ENCODE data around the gene DNM2. TPM values are rescaled to one million over a fixed set of nuclear protein-coding genes. Genes with fewer than 3 reads are reported as not detected.

The DNM2 gene
- total and polyA plus RNA-seq, 10 of the 15 experiments (the other 5 are each of a cell fraction or from before 2014, with no cell fraction given) = 1.2 to 146 (median 68.9) TPM

DNA sequence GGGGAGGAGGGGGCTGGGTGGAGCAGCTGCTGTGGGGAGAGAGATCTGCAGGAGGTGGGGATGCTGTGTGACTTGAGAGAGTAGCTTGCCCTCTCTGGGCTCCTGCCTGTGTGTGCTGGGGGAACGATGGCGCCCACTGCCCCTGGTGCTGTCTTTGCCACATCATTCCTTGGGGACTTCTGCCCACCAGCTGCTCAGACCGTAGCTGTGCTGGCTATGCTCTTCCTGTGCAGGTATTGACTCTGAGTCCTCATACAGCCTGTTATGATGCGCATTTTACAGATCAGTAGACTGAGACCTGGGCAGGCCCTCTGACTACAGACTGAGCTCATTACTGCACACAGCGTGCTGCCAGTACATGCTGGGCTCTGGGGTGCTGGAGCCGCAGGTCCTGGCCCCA, 51.1 kb downstream of the DNM2 start:
- Histone ChIP-seq H3K4me3 (no peak overlapping the region), H3K4me1 (ENCODE audit: control insufficient read depth, insufficient read depth, low read length) (peaks cover 2% of the 10 kb centered on the region), H3K27me3 (replicated peaks in 1 of 2; ENCODE audit: control insufficient read depth in 2 of 2, insufficient read depth in 2 of 2, low read length in 1 of 2) (no peaks in the 10 kb centered on the region), H3K27ac (ENCODE audit: control insufficient read depth, insufficient read depth) (no peak overlapping the region), H3K79me2 (ENCODE audit: control insufficient read depth, insufficient read depth, low read length) (no peaks in the 10 kb centered on the region; the same call in none of the 2 replicates), H4K20me1 (ENCODE audit: control insufficient read depth, insufficient read depth) (no peaks in the 10 kb centered on the region), H2AFZ (ENCODE audit: control insufficient read depth, low read depth, low read length) (no peak overlapping the region), H3K9ac (ENCODE audit: control insufficient read depth, insufficient read depth, low read length) (no peak overlapping the region), H3K9me3 (replicated peaks; ENCODE audit: control insufficient read depth, insufficient read depth, low read length) (no peaks in the 10 kb centered on the region; the same call in 2 of the 3 replicates), H3K4me2 (ENCODE audit: control insufficient read depth, insufficient read depth) (no peak overlapping the region), H3K36me3 (ENCODE audit: control insufficient read depth in 2 of 2, insufficient read depth in 2 of 2, low read length in 1 of 2) (peaks cover 13 to 17% of the 10 kb centered on the region in 2 experiments; a peak in 3 of 4 replicates)
- FAIRE-seq = no peak
- intact Hi-C loops (cut with micrococcal nuclease; ENCODE audit: unreplicated experiment) (no loop called here), in situ Hi-C loops (cut with MboI) (no loop called here)
- no peak for DNase-seq (ENCODE audit: low read depth, low spot score)
- RAD21 ChIA-PET (ENCODE audit: unreplicated experiment) = interaction anchor here (1.0 to 1.2 kb wide), 2 partner anchors 9 to 51 kb away, joined by 3 read pairs; partner anchors contain the start of gene DNM2
- SMC1A ChIA-PET (ENCODE audit: uncharacterized antibody, unreplicated experiment) = no interaction called here
- POLR2A ChIA-PET = no interaction called here
- no TSS peak for BruUV-seq (replicated peaks)
- TF ChIP-seq SIX5 (IDR thresholded peaks at IDR 0.05; ENCODE audit: low read depth, low read length, severe bottlenecking) = no peak
- TF ChIP-seq IKZF2 (IDR thresholded peaks at IDR 0.05) = no peak
- no peak for ATAC-seq
- CTCF ChIA-PET = interaction anchor here (0.9 to 3.1 kb wide), 2 partner anchors 22 to 51 kb away, joined by 3 to 13 read pairs; partner anchors contain the start of gene DNM2
- WGBS (ENCODE audit: insufficient coverage, insufficient replicate concordance, low lambda C conversion rate, missing lambda C conversion rate) = 50% methylated on average over 6 of the region's 6 CpGs

DNA sequence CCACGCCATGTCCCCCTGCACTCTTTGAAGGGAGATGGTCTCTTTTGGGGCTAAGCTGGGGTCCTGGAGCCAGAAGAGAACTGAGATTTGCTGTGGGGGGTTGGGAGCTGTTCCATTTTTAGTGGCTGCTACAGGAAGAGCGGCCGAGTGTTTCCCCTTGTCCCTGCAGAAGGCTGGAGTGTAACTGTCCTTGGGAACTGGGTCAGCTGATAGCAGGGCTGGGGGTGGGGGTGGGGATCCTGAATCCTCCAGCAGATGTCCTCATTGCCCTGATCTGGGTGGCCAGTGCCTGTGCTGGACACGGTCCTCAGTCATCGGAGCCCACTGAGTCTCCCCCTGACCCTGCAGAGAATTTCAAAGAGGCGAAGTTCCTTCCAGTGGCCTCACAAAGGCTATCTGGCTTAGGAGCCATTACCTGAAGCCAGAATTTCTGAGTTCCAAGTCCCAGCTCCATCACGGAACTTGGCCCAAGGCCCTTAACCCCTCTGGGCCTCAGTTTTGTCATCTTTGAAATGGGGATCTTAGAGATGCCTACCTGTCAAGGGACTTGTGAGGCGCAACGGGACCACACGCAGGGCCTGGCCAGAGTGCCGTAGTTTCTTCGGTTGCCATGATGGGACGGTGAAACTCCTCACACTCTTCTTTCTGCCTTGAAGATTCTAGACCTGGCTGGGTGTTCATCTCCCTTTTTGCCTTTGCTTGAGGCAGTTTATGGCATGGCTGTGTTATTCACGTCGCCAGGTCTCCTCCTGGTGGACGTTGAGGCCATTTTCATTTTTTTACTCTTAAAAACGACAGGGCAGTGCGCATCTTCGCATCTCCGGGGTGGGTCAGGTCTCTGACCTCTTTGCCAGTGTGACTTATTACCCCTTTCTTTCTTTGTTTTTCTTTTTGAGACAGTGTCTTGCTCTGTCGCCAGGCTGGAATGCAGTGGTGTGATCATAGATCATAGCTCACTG, 51.9 kb downstream of the DNM2 start:
- peak; percentile 15; the same call in 1 of the 2 replicates for TF ChIP-seq RAD21 (IDR thresholded peaks at IDR 0.05; ENCODE audit: insufficient read depth, low read depth, low read length)
- TF ChIP-seq, protein P1, sequence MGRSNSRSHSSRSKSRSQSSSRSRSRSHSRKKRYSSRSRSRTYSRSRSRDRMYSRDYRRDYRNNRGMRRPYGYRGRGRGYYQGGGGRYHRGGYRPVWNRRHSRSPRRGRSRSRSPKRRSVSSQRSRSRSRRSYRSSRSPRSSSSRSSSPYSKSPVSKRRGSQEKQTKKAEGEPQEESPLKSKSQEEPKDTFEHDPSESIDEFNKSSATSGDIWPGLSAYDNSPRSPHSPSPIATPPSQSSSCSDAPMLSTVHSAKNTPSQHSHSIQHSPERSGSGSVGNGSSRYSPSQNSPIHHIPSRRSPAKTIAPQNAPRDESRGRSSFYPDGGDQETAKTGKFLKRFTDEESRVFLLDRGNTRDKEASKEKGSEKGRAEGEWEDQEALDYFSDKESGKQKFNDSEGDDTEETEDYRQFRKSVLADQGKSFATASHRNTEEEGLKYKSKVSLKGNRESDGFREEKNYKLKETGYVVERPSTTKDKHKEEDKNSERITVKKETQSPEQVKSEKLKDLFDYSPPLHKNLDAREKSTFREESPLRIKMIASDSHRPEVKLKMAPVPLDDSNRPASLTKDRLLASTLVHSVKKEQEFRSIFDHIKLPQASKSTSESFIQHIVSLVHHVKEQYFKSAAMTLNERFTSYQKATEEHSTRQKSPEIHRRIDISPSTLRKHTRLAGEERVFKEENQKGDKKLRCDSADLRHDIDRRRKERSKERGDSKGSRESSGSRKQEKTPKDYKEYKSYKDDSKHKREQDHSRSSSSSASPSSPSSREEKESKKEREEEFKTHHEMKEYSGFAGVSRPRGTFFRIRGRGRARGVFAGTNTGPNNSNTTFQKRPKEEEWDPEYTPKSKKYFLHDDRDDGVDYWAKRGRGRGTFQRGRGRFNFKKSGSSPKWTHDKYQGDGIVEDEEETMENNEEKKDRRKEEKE (IDR thresholded peaks at IDR 0.05) = no peak
- TF ChIP-seq, protein P2, sequence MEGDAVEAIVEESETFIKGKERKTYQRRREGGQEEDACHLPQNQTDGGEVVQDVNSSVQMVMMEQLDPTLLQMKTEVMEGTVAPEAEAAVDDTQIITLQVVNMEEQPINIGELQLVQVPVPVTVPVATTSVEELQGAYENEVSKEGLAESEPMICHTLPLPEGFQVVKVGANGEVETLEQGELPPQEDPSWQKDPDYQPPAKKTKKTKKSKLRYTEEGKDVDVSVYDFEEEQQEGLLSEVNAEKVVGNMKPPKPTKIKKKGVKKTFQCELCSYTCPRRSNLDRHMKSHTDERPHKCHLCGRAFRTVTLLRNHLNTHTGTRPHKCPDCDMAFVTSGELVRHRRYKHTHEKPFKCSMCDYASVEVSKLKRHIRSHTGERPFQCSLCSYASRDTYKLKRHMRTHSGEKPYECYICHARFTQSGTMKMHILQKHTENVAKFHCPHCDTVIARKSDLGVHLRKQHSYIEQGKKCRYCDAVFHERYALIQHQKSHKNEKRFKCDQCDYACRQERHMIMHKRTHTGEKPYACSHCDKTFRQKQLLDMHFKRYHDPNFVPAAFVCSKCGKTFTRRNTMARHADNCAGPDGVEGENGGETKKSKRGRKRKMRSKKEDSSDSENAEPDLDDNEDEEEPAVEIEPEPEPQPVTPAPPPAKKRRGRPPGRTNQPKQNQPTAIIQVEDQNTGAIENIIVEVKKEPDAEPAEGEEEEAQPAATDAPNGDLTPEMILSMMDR (IDR thresholded peaks at IDR 0.05 in 2 of 3, conservative IDR thresholded peaks at IDR 0.05 in 1 of 3; ENCODE audit: control insufficient read depth in 2 of 3, extremely low read depth in 1 of 3, insufficient read depth in 1 of 3, low read depth in 3 of 3, low read length in 3 of 3) = peak in 1 of 3 experiments; percentile 10; a peak in 1 of 6 replicates
- no peak for TF ChIP-seq MEF2B (IDR thresholded peaks at IDR 0.05; ENCODE audit: partially characterized antibody, poor library complexity, severe bottlenecking)
- DNase-seq (ENCODE audit: low read depth, low spot score) (no peak), FAIRE-seq (no peak), ATAC-seq (no peak)
- ChIA-PET POLR2A (interaction anchor here (1.5 kb wide), 1 partner anchor 52 kb away, joined by 4 read pairs; the partner anchor contains the start of gene DNM2), SMC1A (ENCODE audit: uncharacterized antibody, unreplicated experiment) (interaction anchor here (0.7 to 1.1 kb wide), 2 partner anchors 52 to 66 kb away, joined by 3 read pairs; partner anchors contain the start of gene TMED1), CTCF (interaction anchor here (1.2 to 3.1 kb wide), 3 partner anchors 49 to 69 kb away, joined by 3 to 13 read pairs (median 4); partner anchors contain the start of genes DNM2 and QTRT1), RAD21 (ENCODE audit: unreplicated experiment) (interaction anchor here (1.0 to 1.4 kb wide), 4 partner anchors 8 to 95 kb away, joined by 3 to 4 read pairs (median 3); partner anchors contain the start of gene DNM2)
- Histone ChIP-seq H3K9ac (ENCODE audit: control insufficient read depth, insufficient read depth, low read length) (no peak overlapping the region), H3K36me3 (ENCODE audit: control insufficient read depth in 2 of 2, insufficient read depth in 2 of 2, low read length in 1 of 2) (peaks cover 14 to 16% of the 10 kb centered on the region in 2 experiments; a peak in 3 of 4 replicates), H3K4me3 (no peak overlapping the region), H3K27ac (ENCODE audit: control insufficient read depth, insufficient read depth) (no peak overlapping the region), H3K9me3 (replicated peaks; ENCODE audit: control insufficient read depth, insufficient read depth, low read length) (no peaks in the 10 kb centered on the region; the same call in 2 of the 3 replicates), H3K4me1 (ENCODE audit: control insufficient read depth, insufficient read depth, low read length) (peaks cover 5% of the 10 kb centered on the region), H3K79me2 (ENCODE audit: control insufficient read depth, insufficient read depth, low read length) (no peaks in the 10 kb centered on the region; the same call in 1 of the 2 replicates), H2AFZ (ENCODE audit: control insufficient read depth, low read depth, low read length) (no peak overlapping the region), H4K20me1 (ENCODE audit: control insufficient read depth, insufficient read depth) (no peaks in the 10 kb centered on the region), H3K27me3 (replicated peaks in 1 of 2; ENCODE audit: control insufficient read depth in 2 of 2, insufficient read depth in 2 of 2, low read length in 1 of 2) (no peaks in the 10 kb centered on the region), H3K4me2 (ENCODE audit: control insufficient read depth, insufficient read depth) (no peak overlapping the region)
- 89% methylated on average over 21 of the region's 21 CpGs for WGBS (ENCODE audit: insufficient coverage, insufficient replicate concordance, low lambda C conversion rate, missing lambda C conversion rate)
- intact Hi-C loops (cut with micrococcal nuclease; ENCODE audit: unreplicated experiment) = no loop called here
- in situ Hi-C loops (cut with MboI) = no loop called here
- BruUV-seq (replicated peaks) = no TSS peak
